Upper lobe of left lung (tissue), 4 donors: Measurements from ENCODE around the gene EPHB1.

Source experiments
- EP300 ChIP-seq, 4 donors: sonication (generic); formaldehyde crosslinking; IDR thresholded peaks; one replicate each; pipeline ENCODE4 v1.5.1; 2017; ENCODE audit warnings: antibody characterized with exemption in 4 of 4, control low read depth in 2 of 4
- POLR2AphosphoS5 ChIP-seq, 2 donors: sonication (generic); formaldehyde crosslinking; IDR thresholded peaks; one replicate each; pipeline ENCODE4 v1.5.1; 2017; ENCODE audit warnings: antibody characterized with exemption in 2 of 2
- TF ChIP-seq, protein P1 (sequence below), 6 experiments: fragments of 450-650 bp in 4 of 6; fragments of 200-600 bp in 2 of 6; sonication (generic) in 2 of 6; IDR thresholded peaks; one replicate each; pipeline ENCODE4 v1.5.1; 2016 to 2019; ENCODE audit warnings: antibody characterized with exemption in 6 of 6

DNA sequence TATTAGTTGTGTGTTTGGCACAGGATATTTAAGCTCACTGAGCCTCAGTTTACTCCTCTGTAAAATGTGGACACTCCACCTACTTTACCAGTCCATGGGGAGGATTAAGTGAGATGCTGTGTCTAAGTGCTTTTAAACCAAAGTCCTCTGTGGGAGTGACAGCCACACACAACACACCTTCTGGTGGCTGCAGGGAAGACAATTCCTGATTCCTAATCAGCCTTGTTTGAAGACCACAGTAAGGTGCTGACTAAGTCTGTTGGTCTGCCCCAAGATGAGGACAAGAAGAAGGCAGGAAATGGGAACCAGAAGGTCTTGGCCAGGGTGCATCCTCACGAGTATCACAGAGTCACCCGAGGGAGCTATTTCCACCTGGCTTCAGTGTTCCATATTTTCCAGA is 52.3 kb downstream of the EPHB1 start:
- TF ChIP-seq, protein P1, sequence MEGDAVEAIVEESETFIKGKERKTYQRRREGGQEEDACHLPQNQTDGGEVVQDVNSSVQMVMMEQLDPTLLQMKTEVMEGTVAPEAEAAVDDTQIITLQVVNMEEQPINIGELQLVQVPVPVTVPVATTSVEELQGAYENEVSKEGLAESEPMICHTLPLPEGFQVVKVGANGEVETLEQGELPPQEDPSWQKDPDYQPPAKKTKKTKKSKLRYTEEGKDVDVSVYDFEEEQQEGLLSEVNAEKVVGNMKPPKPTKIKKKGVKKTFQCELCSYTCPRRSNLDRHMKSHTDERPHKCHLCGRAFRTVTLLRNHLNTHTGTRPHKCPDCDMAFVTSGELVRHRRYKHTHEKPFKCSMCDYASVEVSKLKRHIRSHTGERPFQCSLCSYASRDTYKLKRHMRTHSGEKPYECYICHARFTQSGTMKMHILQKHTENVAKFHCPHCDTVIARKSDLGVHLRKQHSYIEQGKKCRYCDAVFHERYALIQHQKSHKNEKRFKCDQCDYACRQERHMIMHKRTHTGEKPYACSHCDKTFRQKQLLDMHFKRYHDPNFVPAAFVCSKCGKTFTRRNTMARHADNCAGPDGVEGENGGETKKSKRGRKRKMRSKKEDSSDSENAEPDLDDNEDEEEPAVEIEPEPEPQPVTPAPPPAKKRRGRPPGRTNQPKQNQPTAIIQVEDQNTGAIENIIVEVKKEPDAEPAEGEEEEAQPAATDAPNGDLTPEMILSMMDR (IDR thresholded peaks at IDR 0.05): no peak
- no peak for TF ChIP-seq POLR2AphosphoS5 (IDR thresholded peaks at IDR 0.05)
- no peak for TF ChIP-seq EP300 (IDR thresholded peaks at IDR 0.05)
